Omental fat pad (tissue), 4 donors: Measurements from ENCODE around the gene ABHD12B. TPM values are rescaled to one million over a fixed set of nuclear protein-coding genes. Genes with fewer than 3 reads are reported as not detected.
"Not testable (repeated sequence)": the region's sequence is repeated elsewhere in the genome, so short reads cannot be mapped to it uniquely, and the experiment has no call there.

ENCODE experiments used
- ATAC-seq: fragments of 150-250 bp; one replicate; pipeline ENCODE4 v1.9.1; 2016; ENCODE audit warnings: mild to moderate bottlenecking, moderate library complexity; ENCODE audit not compliant: low FRiP score
- DNase-seq: peaks from one replicate; pipeline ENCODE4 v3.0.0-alpha.2; 2019; ENCODE audit warnings: low spot score
- total RNA-seq, 4 donors: library from RNA; depleted of rRNA; stranded (reverse); fragments of >200 nt; gene quantifications; one replicate each; pipeline ENCODE4 v1.1.0, GENCODE V29; 2016
- TF ChIP-seq, protein P1 (sequence below), 3 donors: fragments of 450-650 bp; IDR thresholded peaks; one replicate each; pipeline ENCODE4 v1.5.1; 2016 to 2017; ENCODE audit warnings: antibody characterized with exemption in 3 of 3, mild to moderate bottlenecking in 3 of 3, moderate library complexity in 2 of 3

Gene ABHD12B
- total RNA-seq, 4 donors from 2014 or later = 2.5 TPM; not detected in 3

DNA sequence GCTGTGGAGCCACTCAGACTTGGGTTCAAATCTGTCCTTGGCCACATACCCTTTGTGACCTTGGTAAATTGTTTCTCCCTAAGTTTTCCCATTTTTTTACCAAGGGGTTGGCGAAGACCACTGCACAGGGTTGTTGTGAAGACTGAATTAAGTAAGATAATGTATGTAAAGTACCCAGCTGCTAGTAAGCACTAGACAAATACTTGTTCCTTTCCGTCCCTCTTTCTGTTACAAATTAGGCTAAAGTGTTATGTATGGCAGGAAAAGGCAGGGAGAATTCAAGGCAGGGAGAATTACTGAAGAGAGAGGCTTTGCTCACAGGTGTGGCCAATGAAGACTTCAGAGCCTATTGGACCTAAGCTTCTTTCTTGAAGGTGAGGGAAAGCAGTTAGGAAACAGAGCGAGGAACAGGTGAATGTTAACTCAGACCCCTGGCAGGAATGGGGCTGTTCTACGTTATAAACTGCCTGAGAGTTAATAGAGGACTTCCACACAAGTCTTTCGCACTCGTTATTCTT, 25.9 kb downstream of the ABHD12B start:
- ATAC-seq (no peak), DNase-seq (no peak)
- TF ChIP-seq, protein P1, sequence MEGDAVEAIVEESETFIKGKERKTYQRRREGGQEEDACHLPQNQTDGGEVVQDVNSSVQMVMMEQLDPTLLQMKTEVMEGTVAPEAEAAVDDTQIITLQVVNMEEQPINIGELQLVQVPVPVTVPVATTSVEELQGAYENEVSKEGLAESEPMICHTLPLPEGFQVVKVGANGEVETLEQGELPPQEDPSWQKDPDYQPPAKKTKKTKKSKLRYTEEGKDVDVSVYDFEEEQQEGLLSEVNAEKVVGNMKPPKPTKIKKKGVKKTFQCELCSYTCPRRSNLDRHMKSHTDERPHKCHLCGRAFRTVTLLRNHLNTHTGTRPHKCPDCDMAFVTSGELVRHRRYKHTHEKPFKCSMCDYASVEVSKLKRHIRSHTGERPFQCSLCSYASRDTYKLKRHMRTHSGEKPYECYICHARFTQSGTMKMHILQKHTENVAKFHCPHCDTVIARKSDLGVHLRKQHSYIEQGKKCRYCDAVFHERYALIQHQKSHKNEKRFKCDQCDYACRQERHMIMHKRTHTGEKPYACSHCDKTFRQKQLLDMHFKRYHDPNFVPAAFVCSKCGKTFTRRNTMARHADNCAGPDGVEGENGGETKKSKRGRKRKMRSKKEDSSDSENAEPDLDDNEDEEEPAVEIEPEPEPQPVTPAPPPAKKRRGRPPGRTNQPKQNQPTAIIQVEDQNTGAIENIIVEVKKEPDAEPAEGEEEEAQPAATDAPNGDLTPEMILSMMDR (IDR thresholded peaks at IDR 0.05) = no peak

DNA sequence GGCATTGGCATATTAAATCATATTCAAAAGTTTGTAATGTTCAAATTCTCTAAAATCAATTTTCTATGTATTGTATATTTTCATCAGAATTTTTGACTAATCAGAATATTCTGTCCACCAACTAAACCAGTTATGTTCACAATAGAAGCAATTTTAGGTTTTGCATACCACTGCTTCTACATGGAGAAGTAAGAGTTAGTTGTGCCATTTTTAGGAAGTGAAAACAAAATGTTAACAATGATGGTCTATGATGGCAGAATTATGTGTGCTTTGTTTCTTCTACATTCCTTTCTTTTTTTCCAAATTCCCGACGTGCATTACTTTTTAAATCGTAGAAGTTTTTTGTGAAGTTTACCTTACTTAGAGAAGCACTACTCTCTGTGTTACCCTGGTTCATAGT, 29.5 kb downstream of the ABHD12B start:
- TF ChIP-seq, protein P1 (IDR thresholded peaks at IDR 0.05) = no peak
- ATAC-seq (no peak), DNase-seq (no peak)

DNA sequence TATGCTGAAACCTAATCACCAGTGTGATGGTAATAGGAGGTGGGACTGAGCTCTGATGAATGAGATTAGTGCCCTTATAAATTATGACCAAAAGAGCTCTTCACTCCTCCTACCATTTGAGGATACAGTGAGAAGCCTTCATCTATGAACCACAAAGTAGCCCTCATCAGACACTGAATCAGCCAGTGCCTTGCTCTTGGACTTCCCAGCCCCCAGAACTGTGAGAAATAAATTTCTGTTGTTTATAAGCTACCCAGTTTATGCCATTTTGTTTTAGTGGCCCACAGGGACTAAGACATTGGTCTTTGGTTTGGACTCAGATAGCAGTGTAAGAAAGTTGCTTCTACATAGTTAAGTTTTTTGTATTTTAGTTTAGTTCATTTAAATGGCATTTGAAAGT, 32.9 kb downstream of the ABHD12B start:
- TF ChIP-seq, protein P1 (IDR thresholded peaks at IDR 0.05) = no peak
- DNase-seq (no peak), ATAC-seq (no peak)

DNA sequence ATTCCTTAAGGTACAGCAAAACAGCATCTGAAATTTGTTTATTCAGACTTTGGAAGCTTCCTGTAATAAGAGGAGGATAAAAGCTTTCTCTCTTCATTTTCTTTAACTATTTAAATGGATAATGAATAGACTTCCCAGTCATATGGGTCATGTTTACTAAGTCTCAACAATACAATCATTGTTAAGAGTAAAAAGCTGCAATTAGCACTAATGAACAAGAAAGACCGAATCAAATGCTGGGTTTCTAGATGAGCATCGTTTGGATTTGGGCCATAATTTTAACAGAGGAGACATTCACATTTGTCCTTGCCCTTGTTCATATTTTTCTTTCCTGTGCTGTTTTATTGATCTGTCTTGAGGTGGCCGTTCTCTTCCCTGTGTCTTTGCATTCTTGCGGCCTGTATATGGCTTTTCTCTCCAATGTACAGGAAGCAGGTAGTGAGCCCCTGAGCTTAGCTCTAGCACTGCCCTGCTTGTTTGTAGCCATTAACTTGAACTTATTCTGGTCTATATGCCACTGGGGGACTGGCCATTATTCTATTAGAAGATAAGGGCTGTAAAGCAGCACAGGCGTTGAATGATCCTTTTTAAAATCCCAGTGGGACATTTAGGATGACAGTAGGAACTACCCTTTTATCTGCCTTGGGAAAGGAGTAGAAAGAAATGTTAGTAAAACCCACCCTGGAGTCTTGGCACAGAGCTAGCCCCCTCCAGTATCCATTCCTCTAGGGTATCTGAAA, 34.6 kb downstream of the ABHD12B start:
- TF ChIP-seq, protein P1 (IDR thresholded peaks at IDR 0.05) = no peak
- no peak for ATAC-seq
- no peak for DNase-seq

DNA sequence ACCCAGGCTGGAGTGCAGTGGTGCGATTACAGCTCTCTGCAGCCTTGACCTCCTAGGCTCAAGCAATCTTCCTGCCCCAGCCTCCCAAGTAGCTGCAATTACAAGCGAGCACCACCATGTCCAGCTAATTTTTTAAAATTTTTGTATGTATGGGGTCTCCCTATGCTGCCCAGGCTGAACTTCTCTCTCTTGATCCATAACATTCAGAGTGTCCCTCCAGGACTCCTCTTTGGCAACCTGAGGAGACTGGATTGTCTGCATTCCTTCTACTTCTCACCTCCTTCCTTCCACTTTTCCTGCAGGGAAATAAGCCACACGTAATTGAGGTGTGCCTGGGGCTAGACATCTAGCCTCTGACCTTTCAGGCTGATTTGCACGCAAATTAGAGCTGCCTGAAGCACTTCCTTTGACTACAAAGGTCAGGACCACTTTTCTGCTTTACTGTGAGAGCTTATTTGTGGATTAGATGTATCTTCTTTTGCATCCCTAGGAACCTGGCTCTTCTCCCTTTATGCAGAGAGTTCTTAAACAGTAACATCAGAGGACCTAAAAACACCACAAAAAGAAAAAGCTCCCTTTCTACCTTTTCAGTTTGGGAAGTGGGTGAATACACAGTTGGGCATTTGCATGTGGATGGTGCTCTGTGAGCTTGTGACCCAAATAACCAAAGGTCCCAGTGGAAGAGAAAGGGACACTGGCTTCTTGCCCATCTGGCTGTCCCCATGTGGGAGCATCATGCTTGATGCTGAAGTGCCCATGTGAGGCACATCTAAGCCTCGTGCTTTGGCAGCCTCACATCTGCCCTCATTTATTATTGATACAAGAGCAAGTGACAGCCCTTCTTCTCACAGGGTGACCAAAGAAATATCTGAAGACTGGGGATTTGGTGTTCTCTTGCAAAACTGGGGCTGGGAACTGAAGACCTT, 38.9 kb downstream of the ABHD12B start:
- TF ChIP-seq, protein P1 (IDR thresholded peaks at IDR 0.05) = no peak
- DNase-seq (no peak), ATAC-seq (no peak)

DNA sequence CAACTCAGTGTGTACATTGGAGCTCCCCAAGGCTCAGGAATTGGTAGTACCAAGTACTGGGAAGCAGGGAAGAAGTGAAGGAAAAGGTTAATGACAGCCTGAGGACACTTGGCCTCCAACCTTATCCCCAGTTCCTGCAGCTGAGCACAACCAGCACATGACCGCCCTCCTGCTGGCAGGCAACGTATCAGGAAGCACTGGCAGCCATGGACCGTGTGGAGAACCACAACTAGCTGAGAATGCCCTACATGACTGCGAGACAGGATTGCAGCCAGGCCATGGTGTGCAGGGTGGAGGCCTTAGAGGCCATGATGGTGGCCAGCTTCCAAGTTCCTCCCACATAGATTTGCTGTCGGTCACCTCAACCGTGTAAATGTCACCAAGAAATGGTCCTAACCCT, 45.6 kb downstream of the ABHD12B start:
- ATAC-seq (no peak), DNase-seq (no peak)
- TF ChIP-seq, protein P1 (IDR thresholded peaks at IDR 0.05) = no peak

DNA sequence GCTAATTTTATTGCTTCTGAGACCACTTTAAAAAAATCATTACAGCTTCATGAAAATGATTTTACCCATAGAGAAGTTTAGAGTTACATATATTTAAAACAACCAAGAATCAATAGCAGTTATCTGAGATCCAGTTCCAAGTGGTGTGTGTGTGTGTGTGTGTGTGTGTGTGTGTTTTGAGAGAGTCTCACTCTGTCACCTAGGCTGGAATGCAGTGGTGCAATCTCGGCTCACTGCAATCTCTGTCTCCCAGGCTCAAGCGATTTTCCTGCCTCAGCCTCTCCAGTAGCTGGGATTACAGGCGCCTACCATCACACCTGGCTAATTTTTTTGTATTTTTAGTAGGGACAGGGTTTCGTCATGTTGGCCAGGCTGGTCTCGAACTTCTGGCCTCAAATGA, 47.7 kb downstream of the ABHD12B start:
- not testable (repeated sequence) for ATAC-seq, DNase-seq
